Spinal cord (tissue), 10 donors: ENCODE data around the gene FAM3D. TPM values are rescaled to one million over a fixed set of nuclear protein-coding genes. Genes with fewer than 3 reads are reported as not detected.

Source experiments
- DNase-seq, 6 donors: peaks; one replicate each; pipeline versions ENCODE4 v3.0.0 to v3.0.0-alpha.2; 2013 to 2015; ENCODE audit warnings: low spot score in 6 of 6, low read depth in 4 of 6
- H3K27ac ChIP-seq: one replicate; pipeline ENCODE4 v1.5.1; 2013; ENCODE audit warnings: low read depth, low read length, control low read depth
- H3K27me3 ChIP-seq: one replicate; pipeline ENCODE4 v1.6.1; 2013; ENCODE audit warnings: low read length; ENCODE audit not compliant: control insufficient read depth, insufficient read depth
- H3K36me3 ChIP-seq: one replicate; pipeline ENCODE4 v1.6.1; 2013; ENCODE audit warnings: low read length; ENCODE audit not compliant: control insufficient read depth, insufficient read depth
- H3K4me1 ChIP-seq: one replicate; pipeline ENCODE4 v1.6.1; 2013; ENCODE audit warnings: low read length; ENCODE audit not compliant: control insufficient read depth, insufficient read depth
- H3K4me3 ChIP-seq: one replicate; pipeline ENCODE4 v1.5.1; 2013; ENCODE audit warnings: low read depth, low read length, control low read depth
- H3K9me3 ChIP-seq: one replicate; pipeline ENCODE4 v1.6.1; 2013; ENCODE audit warnings: low read length; ENCODE audit not compliant: control insufficient read depth, insufficient read depth
- WGBS: methylation state at CpG from one replicate; pipeline ENCODE4 v1.1.5; 2013; ENCODE audit warnings: missing lambda C conversion rate; ENCODE audit not compliant: insufficient coverage; 5-methylcytosine and 5-hydroxymethylcytosine counted together
- polyA plus RNA-seq, 2 donors: library from polyadenylated mRNA; unstranded; fragments of 120-200 nt; gene quantifications; one replicate each; pipeline ENCODE4 v1.2.1, GENCODE V29; 2013; ENCODE audit not compliant: insufficient read length in 2 of 2
- total RNA-seq, 2 donors: library from RNA; depleted of rRNA in 1 of 2; stranded (reverse); fragments of 120-200 nt in 1 of 2; fragments of >200 nt in 1 of 2; gene quantifications; one replicate each; pipeline versions ENCODE4 v1.2.3 to v1.2.4, GENCODE V29; 2013 to 2014
- donor health status: healthy.

Gene FAM3D
- total and polyA plus RNA-seq, 4 donors: 0.17 to 0.39 (median 0.20) TPM; not detected in 1

DNA sequence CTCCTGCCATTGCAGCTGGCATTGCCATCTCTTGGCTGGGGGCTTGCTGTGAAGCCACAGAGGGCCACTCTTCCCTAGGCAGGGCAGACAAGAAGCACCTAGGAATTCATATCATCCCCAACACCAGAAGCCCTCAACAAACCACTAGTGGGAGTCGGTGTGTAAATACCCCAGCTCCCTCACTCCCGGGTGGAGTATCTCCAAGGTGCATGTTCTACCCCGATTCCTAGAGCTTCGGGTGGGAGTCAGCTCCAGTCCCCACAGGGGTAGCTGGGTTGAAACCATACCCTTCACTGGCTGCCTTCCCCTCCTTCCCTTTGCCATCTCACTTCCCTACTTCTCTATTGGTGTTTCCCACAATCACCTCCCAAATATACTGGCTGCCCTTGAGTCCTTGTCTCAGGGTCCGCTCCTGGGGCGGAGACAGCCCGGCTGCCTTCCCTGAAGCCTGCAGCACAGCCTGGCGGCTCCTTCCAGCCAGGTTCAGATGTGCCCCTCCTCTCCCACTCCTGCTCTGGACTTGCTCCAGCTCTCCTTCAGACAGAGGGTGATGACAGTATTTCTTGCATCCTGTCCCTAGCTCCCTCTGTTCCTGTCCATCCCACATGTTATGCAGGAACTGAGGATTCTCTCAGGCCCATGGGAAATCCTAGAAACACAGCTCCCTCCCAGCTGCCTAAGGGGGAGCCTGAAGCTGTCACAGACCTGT is 33.3 kb downstream of the FAM3D start:
- Histone ChIP-seq H3K27me3 (no peaks in the 10 kb centered on the region), H3K4me1 (peaks cover 7% of the 10 kb centered on the region), H3K9me3 (no peaks in the 10 kb centered on the region), H3K27ac (no peak overlapping the region), H3K4me3 (no peak overlapping the region), H3K36me3 (no peaks in the 10 kb centered on the region)
- peak in 1 of 6 donors; percentile 14 for DNase-seq
- WGBS: 89% methylated on average over 8 of the region's 8 CpGs

GRCh38 chr3:58631742-58632141 is 34.8 kb downstream of the FAM3D start:
- Histone ChIP-seq H3K4me3 (no peak overlapping the region), H3K27ac (no peak overlapping the region), H3K27me3 (no peaks in the 10 kb centered on the region), H3K36me3 (no peaks in the 10 kb centered on the region), H3K4me1 (peaks cover 22% of the 10 kb centered on the region), H3K9me3 (no peaks in the 10 kb centered on the region)
- DNase-seq: no peak
- 76% methylated on average over 4 of the region's 4 CpGs for WGBS

DNA sequence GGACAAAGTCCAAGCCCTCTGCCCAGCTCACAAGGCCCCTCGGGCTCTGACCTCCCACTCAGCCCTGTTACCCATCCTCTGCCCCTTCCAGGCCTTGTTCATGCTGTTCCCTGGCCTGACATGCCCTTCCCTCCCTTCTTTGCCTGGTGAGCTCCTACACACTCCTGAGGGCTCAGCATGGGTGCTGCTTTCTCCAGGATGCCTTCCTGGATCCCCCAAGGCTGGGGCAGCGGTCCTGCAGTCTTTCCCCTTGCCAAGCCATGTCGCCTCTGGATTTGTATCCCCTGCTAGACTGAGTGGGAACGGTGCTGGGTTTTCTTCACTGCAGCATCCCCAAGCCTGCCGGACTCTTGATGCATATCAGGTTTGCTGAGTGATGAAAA is 35.9 kb downstream of the FAM3D start:
- WGBS: 86% methylated on average over 5 of the region's 5 CpGs
- no peak overlapping the region for H3K4me3 ChIP-seq
- DNase-seq: no peak
- H3K27ac ChIP-seq: no peak overlapping the region
- H3K9me3 ChIP-seq: no peaks in the 10 kb centered on the region
- H3K27me3 ChIP-seq: no peaks in the 10 kb centered on the region
- no peaks in the 10 kb centered on the region for H3K36me3 ChIP-seq
- peaks cover 30% of the 10 kb centered on the region for H3K4me1 ChIP-seq

GRCh38 chr3:58630076-58630709 is 36.4 kb downstream of the FAM3D start:
- Histone ChIP-seq H3K36me3 (no peaks in the 10 kb centered on the region), H3K4me1 (peaks cover 33% of the 10 kb centered on the region), H3K27me3 (no peaks in the 10 kb centered on the region), H3K9me3 (no peaks in the 10 kb centered on the region), H3K27ac (no peak overlapping the region), H3K4me3 (no peak overlapping the region)
- WGBS: 22% methylated on average over 6 of the region's 9 CpGs
- DNase-seq: peak in 5 of 6 donors; percentile 62 to 92 (median 67)

GRCh38 chr3:58629629-58630028 is 36.9 kb downstream of the FAM3D start:
- peaks cover 35% of the 10 kb centered on the region for H3K4me1 ChIP-seq
- H3K27me3 ChIP-seq: no peaks in the 10 kb centered on the region
- H3K9me3 ChIP-seq: no peaks in the 10 kb centered on the region
- H3K27ac ChIP-seq: peak overlapping the region; percentile 70
- DNase-seq: no peak
- no peaks in the 10 kb centered on the region for H3K36me3 ChIP-seq
- WGBS: no CpG with 5 or more reads among the region's 2 CpGs
- no peak overlapping the region for H3K4me3 ChIP-seq

GRCh38 chr3:58628823-58629562 is 37.6 kb downstream of the FAM3D start:
- no peaks in the 10 kb centered on the region for H3K36me3 ChIP-seq
- peaks cover 35% of the 10 kb centered on the region for H3K4me1 ChIP-seq
- H3K27ac ChIP-seq: peak overlapping the region; percentile 70
- DNase-seq: peak in 2 of 6 donors; percentile 66 to 84
- H3K27me3 ChIP-seq: no peaks in the 10 kb centered on the region
- 60% methylated on average over 1 of the region's 13 CpGs for WGBS
- no peak overlapping the region for H3K4me3 ChIP-seq
- H3K9me3 ChIP-seq: no peaks in the 10 kb centered on the region

- no peaks in the 10 kb centered on the region for H3K36me3 ChIP-seq
- DNase-seq: no peak
- no peaks in the 10 kb centered on the region for H3K27me3 ChIP-seq
- WGBS: 69% methylated on average over 4 of the region's 6 CpGs
- no peak overlapping the region for H3K4me3 ChIP-seq
- H3K9me3 ChIP-seq: no peaks in the 10 kb centered on the region
- peaks cover 41% of the 10 kb centered on the region for H3K4me1 ChIP-seq
- peak overlapping the region; percentile 70 for H3K27ac ChIP-seq
These were observed 38.6 kb downstream of the FAM3D start for GRCh38 chr3:58627941-58628340.

DNA sequence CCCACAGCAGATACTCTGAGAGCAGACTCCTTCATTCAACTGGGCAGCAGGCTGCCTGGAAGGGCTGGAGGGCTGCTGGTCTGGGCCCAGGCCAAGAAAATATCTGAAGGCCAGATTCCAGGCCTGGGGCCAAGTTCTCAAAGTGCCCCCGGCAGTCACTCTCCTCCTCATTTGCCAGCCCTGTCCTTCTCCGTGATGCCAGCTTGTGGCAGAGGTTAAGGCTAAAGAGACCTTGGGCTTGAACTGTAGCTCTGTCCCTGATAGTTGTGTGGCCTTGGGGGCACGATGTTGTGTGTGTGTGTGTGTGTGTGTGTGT is 39.0 kb downstream of the FAM3D start:
- Histone ChIP-seq H3K9me3 (no peaks in the 10 kb centered on the region), H3K27me3 (no peaks in the 10 kb centered on the region), H3K4me1 (peaks cover 45% of the 10 kb centered on the region), H3K4me3 (no peak overlapping the region), H3K27ac (peak overlapping the region; percentile 29), H3K36me3 (no peaks in the 10 kb centered on the region)
- peak in 3 of 6 donors; percentile 28 to 79 (median 66) for DNase-seq
- WGBS: 45% methylated on average over 1 of the region's 3 CpGs

- WGBS: 59% methylated on average over 22 of the region's 24 CpGs
- Histone ChIP-seq H3K4me1 (peaks cover 45% of the 10 kb centered on the region), H3K4me3 (no peak overlapping the region), H3K27ac (peak overlapping the region; percentile 29), H3K9me3 (no peaks in the 10 kb centered on the region), H3K36me3 (no peaks in the 10 kb centered on the region), H3K27me3 (no peaks in the 10 kb centered on the region)
- no peak for DNase-seq
These were observed 39.6 kb downstream of the FAM3D start for GRCh38 chr3:58626841-58627569.
